ENCODE results near the gene BSN.

DNA sequence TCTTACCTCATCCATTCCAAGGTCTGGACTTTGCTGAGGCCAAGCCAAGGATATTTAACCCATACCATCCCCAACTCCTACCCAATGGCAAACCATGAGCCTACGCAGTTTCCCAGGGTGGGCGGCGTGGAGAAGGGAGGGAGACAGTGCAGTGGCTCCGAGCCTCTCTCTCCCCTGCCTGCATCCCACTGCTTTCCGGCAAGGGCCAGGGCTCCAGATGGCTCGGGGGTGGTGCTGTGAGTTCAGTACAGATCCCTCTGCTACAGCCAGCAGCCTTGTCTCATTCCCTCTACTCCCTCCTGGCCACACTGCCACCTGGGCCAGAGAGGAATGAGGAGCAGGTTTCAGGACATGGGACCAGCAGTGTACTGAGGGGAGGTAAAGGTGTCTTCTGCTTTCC is 75.6 kb downstream of the BSN start:
- TF ChIP-seq EP300 (IDR thresholded peaks at IDR 0.05) (no peak), POLR2AphosphoS5 (IDR thresholded peaks at IDR 0.05) (no peak)
- TF ChIP-seq, protein P1, sequence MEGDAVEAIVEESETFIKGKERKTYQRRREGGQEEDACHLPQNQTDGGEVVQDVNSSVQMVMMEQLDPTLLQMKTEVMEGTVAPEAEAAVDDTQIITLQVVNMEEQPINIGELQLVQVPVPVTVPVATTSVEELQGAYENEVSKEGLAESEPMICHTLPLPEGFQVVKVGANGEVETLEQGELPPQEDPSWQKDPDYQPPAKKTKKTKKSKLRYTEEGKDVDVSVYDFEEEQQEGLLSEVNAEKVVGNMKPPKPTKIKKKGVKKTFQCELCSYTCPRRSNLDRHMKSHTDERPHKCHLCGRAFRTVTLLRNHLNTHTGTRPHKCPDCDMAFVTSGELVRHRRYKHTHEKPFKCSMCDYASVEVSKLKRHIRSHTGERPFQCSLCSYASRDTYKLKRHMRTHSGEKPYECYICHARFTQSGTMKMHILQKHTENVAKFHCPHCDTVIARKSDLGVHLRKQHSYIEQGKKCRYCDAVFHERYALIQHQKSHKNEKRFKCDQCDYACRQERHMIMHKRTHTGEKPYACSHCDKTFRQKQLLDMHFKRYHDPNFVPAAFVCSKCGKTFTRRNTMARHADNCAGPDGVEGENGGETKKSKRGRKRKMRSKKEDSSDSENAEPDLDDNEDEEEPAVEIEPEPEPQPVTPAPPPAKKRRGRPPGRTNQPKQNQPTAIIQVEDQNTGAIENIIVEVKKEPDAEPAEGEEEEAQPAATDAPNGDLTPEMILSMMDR (IDR thresholded peaks at IDR 0.05): no peak

Data from suprapubic skin (tissue), 4 donors.